PC-3 (cell line): ENCODE data around the gene CCDC71. TPM values are rescaled to one million over a fixed set of nuclear protein-coding genes. Genes with fewer than 3 reads are reported as not detected.

ENCODE experiments used
- ATAC-seq: fragments of 200-7000 bp; cut with Tn5 transposase; 2 replicates; pipeline ENCODE4 v1.9.1; 2020; ENCODE audit warnings: mild to moderate bottlenecking, moderate library complexity
- BruUV-seq: library from RNA; stranded (reverse); fragments of 400-500 nt; replicated peaks from 2 replicates; lab custom pipeline; 2021; lab: Mats Ljungman, UMichigan
- CTCF ChIA-PET: fragments of 300-600 bp; sonication (Branson Sonifier 250); formaldehyde crosslinking; loops from one replicate; lab custom pipeline; 2022; ENCODE audit warnings: antibody characterized with exemption; lab: Charles Lee
- POLR2A ChIA-PET: fragments of 300-600 bp; sonication (Branson Sonifier 250); formaldehyde crosslinking; loops from one replicate; lab custom pipeline; 2022; ENCODE audit warnings: antibody characterized with exemption; ENCODE audit not compliant: unreplicated experiment; lab: Charles Lee
- DNase-seq: peaks from one replicate; pipeline ENCODE4 v3.0.0-alpha.2; 2015
- H2AFZ ChIP-seq: fragments of 300-600 bp; sonication (generic); 2 replicates; pipeline ENCODE4 v1.6.0; 2016; ENCODE audit warnings: antibody characterized with exemption, low read length
- H3F3A ChIP-seq: fragments of 300-600 bp; sonication (generic); one replicate; pipeline ENCODE4 v1.6.0; 2017; ENCODE audit warnings: antibody characterized with exemption, low read length, control low read depth, mild to moderate bottlenecking; ENCODE audit not compliant: unreplicated experiment
- H3K27ac ChIP-seq: fragments of 300-600 bp; sonication (generic); 2 replicates; pipeline ENCODE4 v1.5.1; 2016; ENCODE audit warnings: mild to moderate bottlenecking, low read length
- H3K27me3 ChIP-seq: fragments of 300-600 bp; sonication (generic); 2 replicates; pipeline ENCODE4 v1.6.1; 2016; ENCODE audit warnings: low read length, mixed read lengths
- H3K36me3 ChIP-seq: fragments of 300-600 bp; sonication (generic); 2 replicates; pipeline ENCODE4 v1.6.1; 2016; ENCODE audit warnings: low read depth, mixed run types, low read length, mixed read lengths
- H3K4me1 ChIP-seq: fragments of 300-600 bp; sonication (generic); 2 replicates; pipeline ENCODE4 v1.5.1; 2016; ENCODE audit warnings: low read length; ENCODE audit not compliant: insufficient read depth
- H3K4me2 ChIP-seq: fragments of 300-600 bp; sonication (generic); 2 replicates; pipeline ENCODE4 v1.6.0; 2016; ENCODE audit warnings: low read length
- H3K4me3 ChIP-seq: fragments of 300-600 bp; sonication (generic); 2 replicates; pipeline ENCODE4 v1.5.1; 2016; ENCODE audit warnings: mild to moderate bottlenecking, low read length, mixed read lengths
- H3K79me2 ChIP-seq: fragments of 300-600 bp; sonication (generic); 2 replicates; pipeline ENCODE4 v1.6.1; 2017; ENCODE audit warnings: low read length, mixed read lengths
- H3K9ac ChIP-seq: fragments of 300-600 bp; sonication (generic); 2 replicates; pipeline ENCODE4 v1.6.0; 2016; ENCODE audit warnings: mild to moderate bottlenecking, low read length
- H3K9me2 ChIP-seq: fragments of 300-600 bp; sonication (generic); replicated peaks from 2 replicates; pipeline ENCODE4 v1.6.1; 2016; ENCODE audit warnings: mixed run types, low read length, mixed read lengths
- H3K9me3 ChIP-seq: fragments of 300-600 bp; sonication (generic); 2 replicates; pipeline ENCODE4 v1.6.1; 2016; ENCODE audit warnings: low read length, mixed read lengths
- H4K20me1 ChIP-seq: fragments of 300-600 bp; sonication (generic); 2 replicates; pipeline ENCODE4 v1.6.1; 2016; ENCODE audit warnings: low read length, mixed read lengths
- EZH2 ChIP-seq: fragments of 300-600 bp; sonication (generic); IDR thresholded peaks from one replicate; pipeline ENCODE4 v1.6.1; 2017; ENCODE audit warnings: antibody characterized with exemption, mild to moderate bottlenecking, low read length; ENCODE audit not compliant: unreplicated experiment
- EZH2phosphoT487 ChIP-seq: fragments of 300-600 bp; sonication (generic); IDR thresholded peaks from 2 replicates; pipeline ENCODE4 v1.6.1; 2018; ENCODE audit warnings: mild to moderate bottlenecking, antibody characterized with exemption, low read length, borderline replicate concordance
- intact Hi-C: fragments of 100-400 bp; cut with micrococcal nuclease; formaldehyde crosslinking; loops from 2 replicates; pipeline ENCODE4 v1.9.0; 2023
- total RNA-seq: library from RNA; depleted of rRNA; stranded (reverse); fragments of >200 nt; gene quantifications from 2 replicates; pipeline ENCODE4 v1.2.3, GENCODE V29; 2014
- TF ChIP-seq, protein P1 (sequence below): fragments of 300-600 bp; sonication (generic); conservative IDR thresholded peaks from 2 replicates; pipeline ENCODE4 v1.5.1; 2017; ENCODE audit warnings: antibody characterized with exemption, low read depth, mild to moderate bottlenecking, low read length

Gene CCDC71
- total RNA-seq, 1 experiment from 2014 or later, result 19.4 TPM

DNA sequence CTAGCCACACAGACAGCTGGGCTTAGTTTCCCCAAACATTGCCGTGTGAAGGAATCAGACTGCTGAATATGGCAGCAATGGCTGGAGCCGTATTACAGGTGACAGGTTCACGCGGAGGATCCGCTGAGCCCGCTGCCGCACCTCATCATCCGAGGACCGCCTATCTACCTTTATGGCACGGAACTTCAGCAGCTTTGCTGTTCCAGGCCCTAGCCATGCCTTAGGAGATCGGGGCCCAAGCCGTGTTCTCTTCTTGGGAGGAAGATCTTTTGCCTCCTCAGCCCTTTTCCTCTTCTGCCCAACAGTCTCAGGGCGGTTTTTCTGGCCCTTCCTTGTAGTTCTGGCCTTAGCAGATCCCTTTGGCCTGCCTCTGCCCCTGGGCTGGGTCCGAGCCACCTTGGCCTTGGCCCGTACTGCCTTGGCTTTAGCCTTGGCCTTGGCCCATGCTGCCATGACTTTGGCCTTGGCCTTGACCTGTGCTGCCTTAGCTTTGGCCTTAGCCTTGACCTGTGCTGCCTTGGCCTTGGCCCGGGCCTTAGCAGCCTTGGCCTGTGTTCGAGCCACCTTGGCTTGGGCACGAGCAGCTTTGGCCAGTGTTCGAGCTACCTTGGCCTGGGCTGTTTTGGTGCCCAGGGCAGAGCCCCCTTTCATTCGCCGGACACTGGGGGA lies 3.2 kb downstream of the CCDC71 start:
- H3F3A ChIP-seq, result no peaks in the 10 kb centered on the region
- no peak overlapping the region for H3K4me3 ChIP-seq
- TF ChIP-seq EZH2phosphoT487 (no peak), EZH2 (no peak)
- TF ChIP-seq, protein P1, sequence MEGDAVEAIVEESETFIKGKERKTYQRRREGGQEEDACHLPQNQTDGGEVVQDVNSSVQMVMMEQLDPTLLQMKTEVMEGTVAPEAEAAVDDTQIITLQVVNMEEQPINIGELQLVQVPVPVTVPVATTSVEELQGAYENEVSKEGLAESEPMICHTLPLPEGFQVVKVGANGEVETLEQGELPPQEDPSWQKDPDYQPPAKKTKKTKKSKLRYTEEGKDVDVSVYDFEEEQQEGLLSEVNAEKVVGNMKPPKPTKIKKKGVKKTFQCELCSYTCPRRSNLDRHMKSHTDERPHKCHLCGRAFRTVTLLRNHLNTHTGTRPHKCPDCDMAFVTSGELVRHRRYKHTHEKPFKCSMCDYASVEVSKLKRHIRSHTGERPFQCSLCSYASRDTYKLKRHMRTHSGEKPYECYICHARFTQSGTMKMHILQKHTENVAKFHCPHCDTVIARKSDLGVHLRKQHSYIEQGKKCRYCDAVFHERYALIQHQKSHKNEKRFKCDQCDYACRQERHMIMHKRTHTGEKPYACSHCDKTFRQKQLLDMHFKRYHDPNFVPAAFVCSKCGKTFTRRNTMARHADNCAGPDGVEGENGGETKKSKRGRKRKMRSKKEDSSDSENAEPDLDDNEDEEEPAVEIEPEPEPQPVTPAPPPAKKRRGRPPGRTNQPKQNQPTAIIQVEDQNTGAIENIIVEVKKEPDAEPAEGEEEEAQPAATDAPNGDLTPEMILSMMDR, result no peak
- CTCF ChIA-PET, result no interaction called here
- ATAC-seq, result no peak
- H3K4me2 ChIP-seq, result no peak overlapping the region
- peaks cover 28% of the 10 kb centered on the region for H3K79me2 ChIP-seq
- DNase-seq, result no peak
- no peaks in the 10 kb centered on the region for H4K20me1 ChIP-seq
- no peak overlapping the region for H2AFZ ChIP-seq
- no peaks in the 10 kb centered on the region for H3K9me2 ChIP-seq
- peaks cover 15% of the 10 kb centered on the region; the same call in 1 of the 2 replicates for H3K36me3 ChIP-seq
- no peaks in the 10 kb centered on the region for H3K27me3 ChIP-seq
- intact Hi-C loops, result no loop called here
- BruUV-seq, result no TSS peak
- H3K9ac ChIP-seq, result no peak overlapping the region
- H3K27ac ChIP-seq, result no peak overlapping the region
- no peaks in the 10 kb centered on the region for H3K9me3 ChIP-seq
- H3K4me1 ChIP-seq, result peaks cover 16% of the 10 kb centered on the region
- POLR2A ChIA-PET, result no interaction called here

- Histone ChIP-seq H3K79me2 (peaks cover 28% of the 10 kb centered on the region), H2AFZ (no peak overlapping the region), H3F3A (no peaks in the 10 kb centered on the region), H3K4me1 (peaks cover 16% of the 10 kb centered on the region), H3K9me3 (no peaks in the 10 kb centered on the region), H3K27ac (no peak overlapping the region), H3K9ac (no peak overlapping the region), H4K20me1 (no peaks in the 10 kb centered on the region), H3K27me3 (no peaks in the 10 kb centered on the region), H3K4me3 (no peak overlapping the region), H3K4me2 (no peak overlapping the region), H3K9me2 (no peaks in the 10 kb centered on the region), H3K36me3 (peaks cover 15% of the 10 kb centered on the region; the same call in 1 of the 2 replicates)
- ChIA-PET POLR2A (no interaction called here), CTCF (no interaction called here)
- BruUV-seq, result no TSS peak
- no peak for TF ChIP-seq EZH2
- TF ChIP-seq EZH2phosphoT487, result no peak
- TF ChIP-seq, protein P1, result no peak
- ATAC-seq (no peak), DNase-seq (no peak)
- intact Hi-C loops, result no loop called here
Measured at GRCh38 chr3:49161808-49162530, 4.2 kb downstream of the CCDC71 start.

DNA sequence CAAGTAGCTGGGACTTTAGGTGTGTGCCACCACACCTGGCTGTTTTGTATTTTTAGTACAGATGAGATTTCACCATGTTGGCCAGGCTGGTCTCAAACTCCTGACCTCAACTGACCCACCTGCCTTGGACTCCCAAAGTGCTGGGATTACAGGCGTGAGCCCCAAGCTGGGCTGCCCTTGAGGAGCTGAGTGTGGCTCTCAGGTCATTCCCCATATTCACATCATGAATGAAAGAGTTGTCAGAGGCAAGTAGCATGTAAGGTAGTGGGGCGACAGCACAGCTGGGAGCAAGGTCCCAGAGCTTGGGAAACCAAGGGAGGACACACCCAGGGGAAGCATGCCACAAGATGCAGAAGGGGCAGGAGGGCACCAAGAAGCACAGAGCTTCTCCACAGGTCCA lies 4.9 kb downstream of the CCDC71 start:
- H2AFZ ChIP-seq, result no peak overlapping the region
- intact Hi-C loops, result no loop called here
- no TSS peak for BruUV-seq

More for the DNA sequence above, 4.9 kb downstream of the CCDC71 start:
- no peaks in the 10 kb centered on the region for H4K20me1 ChIP-seq
- H3K4me3 ChIP-seq, result no peak overlapping the region
- peaks cover 10% of the 10 kb centered on the region for H3K4me1 ChIP-seq
- no peaks in the 10 kb centered on the region for H3K9me2 ChIP-seq
- CTCF ChIA-PET, result no interaction called here
- H3K4me2 ChIP-seq, result no peak overlapping the region
- POLR2A ChIA-PET, result no interaction called here
- H3K9me3 ChIP-seq, result no peaks in the 10 kb centered on the region
- peaks cover 15% of the 10 kb centered on the region; the same call in 1 of the 2 replicates for H3K36me3 ChIP-seq
- H3F3A ChIP-seq, result no peaks in the 10 kb centered on the region
- H3K27me3 ChIP-seq, result no peaks in the 10 kb centered on the region
- H3K27ac ChIP-seq, result no peak overlapping the region
- DNase-seq (no peak), ATAC-seq (no peak)
- no peak overlapping the region for H3K9ac ChIP-seq
- peaks cover 21% of the 10 kb centered on the region for H3K79me2 ChIP-seq
- TF ChIP-seq EZH2 (no peak), EZH2phosphoT487 (no peak)
- TF ChIP-seq, protein P1, result no peak
